ENCODE measurements around the gene AFAP1L2. TPM values are rescaled to one million over a fixed set of nuclear protein-coding genes. Genes with fewer than 3 reads are reported as not detected.

AFAP1L2 gene
- polyA plus RNA-seq, 1 experiment, result 0.07 TPM

DNA sequence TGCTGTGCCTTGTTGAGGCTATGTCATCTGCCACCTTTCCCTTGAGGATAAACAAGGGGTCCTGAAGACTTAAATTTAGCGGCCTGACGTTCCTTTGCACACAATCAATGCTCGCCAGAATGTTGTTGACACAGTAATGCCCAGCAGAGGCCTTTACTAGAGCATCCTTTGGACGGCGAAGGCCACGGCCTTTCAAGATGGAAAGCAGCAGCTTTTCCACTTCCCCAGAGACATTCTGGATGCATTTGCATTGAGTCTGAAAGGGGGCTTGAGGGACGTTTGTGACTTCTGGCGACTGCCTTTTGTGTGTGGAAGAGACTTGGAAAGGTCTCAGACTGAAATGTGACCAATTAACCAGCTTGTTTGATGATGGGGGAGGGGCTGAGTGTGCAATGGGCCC is 112.8 kb downstream of the AFAP1L2 start:
- DNase-seq (ENCODE audit: low read depth, low spot score), result no peak
- POLR2A ChIA-PET, result no interaction called here
- CTCF ChIA-PET, result interaction anchor here (0.8 kb wide), 1 partner anchor 13 kb away, joined by 4 read pairs; no protein-coding TSS in a partner anchor
- Histone ChIP-seq H3K9me3 (ENCODE audit: control insufficient read depth, insufficient read depth, low read length) (peaks cover 4% of the 10 kb centered on the region), H3K27ac (ENCODE audit: low read depth, low read length) (no peak overlapping the region), H3K27me3 (ENCODE audit: control insufficient read depth, insufficient read depth, low read length) (peaks cover 2% of the 10 kb centered on the region), H3K4me3 (ENCODE audit: low read depth, low read length) (no peak overlapping the region)
- TF ChIP-seq, protein P1, sequence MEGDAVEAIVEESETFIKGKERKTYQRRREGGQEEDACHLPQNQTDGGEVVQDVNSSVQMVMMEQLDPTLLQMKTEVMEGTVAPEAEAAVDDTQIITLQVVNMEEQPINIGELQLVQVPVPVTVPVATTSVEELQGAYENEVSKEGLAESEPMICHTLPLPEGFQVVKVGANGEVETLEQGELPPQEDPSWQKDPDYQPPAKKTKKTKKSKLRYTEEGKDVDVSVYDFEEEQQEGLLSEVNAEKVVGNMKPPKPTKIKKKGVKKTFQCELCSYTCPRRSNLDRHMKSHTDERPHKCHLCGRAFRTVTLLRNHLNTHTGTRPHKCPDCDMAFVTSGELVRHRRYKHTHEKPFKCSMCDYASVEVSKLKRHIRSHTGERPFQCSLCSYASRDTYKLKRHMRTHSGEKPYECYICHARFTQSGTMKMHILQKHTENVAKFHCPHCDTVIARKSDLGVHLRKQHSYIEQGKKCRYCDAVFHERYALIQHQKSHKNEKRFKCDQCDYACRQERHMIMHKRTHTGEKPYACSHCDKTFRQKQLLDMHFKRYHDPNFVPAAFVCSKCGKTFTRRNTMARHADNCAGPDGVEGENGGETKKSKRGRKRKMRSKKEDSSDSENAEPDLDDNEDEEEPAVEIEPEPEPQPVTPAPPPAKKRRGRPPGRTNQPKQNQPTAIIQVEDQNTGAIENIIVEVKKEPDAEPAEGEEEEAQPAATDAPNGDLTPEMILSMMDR (IDR thresholded peaks at IDR 0.05; ENCODE audit: low read depth, low read length), result no peak

GRCh38 chr10:114291076-114291475 is 113.2 kb downstream of the AFAP1L2 start:
- ChIA-PET POLR2A (no interaction called here), CTCF (interaction anchor here (0.8 to 1.6 kb wide), 2 partner anchors 13 kb away, joined by 4 to 8 read pairs; no protein-coding TSS in a partner anchor)
- Histone ChIP-seq H3K27ac (ENCODE audit: low read depth, low read length) (no peak overlapping the region), H3K27me3 (ENCODE audit: control insufficient read depth, insufficient read depth, low read length) (peaks cover 2% of the 10 kb centered on the region), H3K9me3 (ENCODE audit: control insufficient read depth, insufficient read depth, low read length) (peaks cover 5% of the 10 kb centered on the region), H3K4me3 (ENCODE audit: low read depth, low read length) (no peak overlapping the region)
- TF ChIP-seq, protein P1 (IDR thresholded peaks at IDR 0.05; ENCODE audit: low read depth, low read length), result no peak
- no peak for DNase-seq (ENCODE audit: low read depth, low spot score)

DNA sequence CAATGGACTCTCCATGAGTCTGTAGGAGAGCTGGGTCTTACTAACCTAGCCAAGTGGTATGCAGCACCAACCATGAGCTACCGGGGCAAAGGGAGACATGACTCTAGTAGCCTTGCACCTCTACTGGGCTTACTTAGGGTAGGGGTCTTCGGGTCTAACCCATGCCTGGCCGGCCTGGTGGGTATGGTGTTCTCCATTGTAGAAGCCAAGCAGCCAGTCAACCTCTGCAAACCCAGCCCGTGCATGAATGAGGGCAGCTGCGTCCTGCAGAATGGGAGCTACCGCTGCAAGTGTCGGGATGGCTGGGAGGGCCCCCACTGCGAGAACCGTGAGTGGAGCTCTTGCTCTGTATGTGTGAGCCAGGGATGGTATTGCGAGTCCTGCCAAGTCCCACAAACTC is 114.3 kb downstream of the AFAP1L2 start:
- Histone ChIP-seq H3K9me3 (ENCODE audit: control insufficient read depth, insufficient read depth, low read length) (peaks cover 3% of the 10 kb centered on the region; the same call in 1 of the 2 replicates), H3K27ac (ENCODE audit: low read depth, low read length) (no peak overlapping the region), H3K4me3 (ENCODE audit: low read depth, low read length) (no peak overlapping the region), H3K27me3 (ENCODE audit: control insufficient read depth, insufficient read depth, low read length) (peaks cover 3% of the 10 kb centered on the region)
- POLR2A ChIA-PET, result no interaction called here
- CTCF ChIA-PET, result interaction anchor here (1.6 kb wide), 1 partner anchor 14 kb away, joined by 8 read pairs; no protein-coding TSS in a partner anchor
- TF ChIP-seq, protein P1 (IDR thresholded peaks at IDR 0.05; ENCODE audit: low read depth, low read length), result no peak
- DNase-seq (ENCODE audit: low read depth, low spot score), result no peak

DNA sequence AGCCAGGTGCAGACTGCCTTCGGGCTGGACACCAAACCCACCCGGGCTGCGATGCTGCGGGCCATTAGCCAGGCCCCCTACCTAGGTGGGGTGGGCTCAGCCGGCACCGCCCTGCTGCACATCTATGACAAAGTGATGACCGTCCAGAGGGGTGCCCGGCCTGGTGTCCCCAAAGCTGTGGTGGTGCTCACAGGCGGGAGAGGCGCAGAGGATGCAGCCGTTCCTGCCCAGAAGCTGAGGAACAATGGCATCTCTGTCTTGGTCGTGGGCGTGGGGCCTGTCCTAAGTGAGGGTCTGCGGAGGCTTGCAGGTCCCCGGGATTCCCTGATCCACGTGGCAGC is 115.2 kb downstream of the AFAP1L2 start:
- peaks cover 3% of the 10 kb centered on the region; the same call in 1 of the 2 replicates for H3K9me3 ChIP-seq (ENCODE audit: control insufficient read depth, insufficient read depth, low read length)
- no peak overlapping the region for H3K27ac ChIP-seq (ENCODE audit: low read depth, low read length)
- POLR2A ChIA-PET, result no interaction called here
- CTCF ChIA-PET, result no interaction called here
- no peak for DNase-seq (ENCODE audit: low read depth, low spot score)
- H3K27me3 ChIP-seq (ENCODE audit: control insufficient read depth, insufficient read depth, low read length), result peaks cover 9% of the 10 kb centered on the region
- H3K4me3 ChIP-seq (ENCODE audit: low read depth, low read length), result no peak overlapping the region
- TF ChIP-seq, protein P1 (IDR thresholded peaks at IDR 0.05; ENCODE audit: low read depth, low read length), result no peak

GRCh38 chr10:114288424-114289095 is 115.7 kb downstream of the AFAP1L2 start:
- Histone ChIP-seq H3K4me3 (ENCODE audit: low read depth, low read length) (no peak overlapping the region), H3K9me3 (ENCODE audit: control insufficient read depth, insufficient read depth, low read length) (peaks cover 3% of the 10 kb centered on the region; the same call in 1 of the 2 replicates), H3K27ac (ENCODE audit: low read depth, low read length) (no peak overlapping the region), H3K27me3 (ENCODE audit: control insufficient read depth, insufficient read depth, low read length) (peaks cover 12% of the 10 kb centered on the region)
- ChIA-PET CTCF (no interaction called here), POLR2A (no interaction called here)
- TF ChIP-seq, protein P1 (IDR thresholded peaks at IDR 0.05; ENCODE audit: low read depth, low read length), result no peak
- DNase-seq (ENCODE audit: low read depth, low spot score), result no peak

Measured in AG04450 (cell line).